HG03175 (cell line): ENCODE data around the gene NFKBIE.

Experiments
- ATAC-seq: cut with Tn5 transposase; IDR thresholded peaks from one replicate; pipeline ENCODE4 v1.9.1; 2021; ENCODE audit warnings: mild to moderate bottlenecking, moderate library complexity; ENCODE audit not compliant: unreplicated experiment

Gene NFKBIE

DNA sequence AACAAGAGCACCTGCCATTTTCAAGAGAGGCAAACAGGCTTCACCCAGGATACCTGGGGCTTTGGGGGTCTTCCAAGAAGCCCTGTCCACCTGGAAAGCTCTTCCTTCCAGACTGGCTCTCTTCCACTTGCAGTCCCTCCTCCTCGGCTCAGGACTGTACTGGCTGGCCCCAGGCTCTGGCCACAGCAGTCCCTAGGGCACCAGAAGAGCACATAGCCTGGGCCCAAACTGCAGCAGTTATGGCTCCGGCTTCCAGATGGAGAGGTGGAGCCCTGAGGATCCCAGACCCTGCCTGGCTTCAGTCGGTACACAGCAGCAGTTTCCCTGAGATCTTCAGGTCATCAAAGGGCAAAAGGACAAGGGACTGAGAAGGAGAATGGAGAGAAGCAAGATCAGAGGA is 6.4 kb downstream of the NFKBIE start:
- no peak for ATAC-seq

DNA sequence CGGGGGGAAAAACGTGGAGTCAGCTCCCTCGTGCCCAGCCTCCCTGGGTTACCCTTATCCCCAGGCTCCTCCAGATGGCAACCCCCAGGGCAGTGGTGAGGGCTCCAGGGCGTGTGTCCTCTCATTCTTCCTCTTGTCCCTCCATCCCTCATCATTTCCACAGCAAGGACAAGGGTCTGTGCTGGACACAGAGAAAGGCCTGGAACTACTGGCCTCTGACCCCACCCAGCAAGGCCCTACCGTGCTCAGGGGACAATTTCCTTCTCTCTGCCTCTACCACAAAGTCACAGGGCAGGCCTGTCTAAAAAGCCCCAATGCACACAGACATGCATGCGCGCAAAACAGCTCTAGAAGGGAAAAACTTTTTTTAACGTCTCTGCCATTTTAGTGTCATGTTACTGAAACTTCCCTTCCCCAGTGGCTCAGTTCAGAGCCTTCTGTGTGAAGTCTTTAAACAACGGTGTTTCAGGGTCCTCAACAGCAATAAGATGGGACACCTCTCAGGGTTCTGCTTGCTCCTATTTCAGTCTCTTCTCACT is 7.0 kb downstream of the NFKBIE start:
- ATAC-seq = no peak

DNA sequence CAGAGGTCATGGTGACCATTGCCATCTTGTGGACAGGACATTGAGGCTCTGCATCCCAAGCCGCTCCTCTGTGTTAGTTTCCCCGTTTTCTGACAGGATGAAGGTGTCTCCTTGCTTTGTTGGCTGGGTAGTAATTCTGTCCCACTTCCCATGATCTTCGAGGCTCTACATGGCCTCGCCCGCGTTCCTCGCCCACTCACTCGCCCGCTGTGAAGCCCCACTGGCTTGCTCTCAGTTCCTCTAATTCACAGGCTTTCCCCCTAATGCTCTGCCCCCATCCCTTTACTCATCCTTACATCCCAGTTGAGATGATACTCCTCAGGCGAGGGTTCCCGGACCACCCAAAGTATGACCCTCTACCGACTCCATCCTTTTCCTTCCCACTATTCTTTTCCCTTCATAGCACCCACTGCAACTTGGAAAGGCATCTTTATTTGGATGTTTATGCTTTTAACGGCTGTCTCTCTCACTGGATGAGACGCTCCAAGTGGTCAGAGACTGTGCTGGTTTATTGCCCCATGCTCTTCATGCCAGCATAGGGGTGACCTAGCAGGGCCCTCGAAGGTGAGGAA is 7.5 kb downstream of the NFKBIE start:
- ATAC-seq = peak; percentile 14

DNA sequence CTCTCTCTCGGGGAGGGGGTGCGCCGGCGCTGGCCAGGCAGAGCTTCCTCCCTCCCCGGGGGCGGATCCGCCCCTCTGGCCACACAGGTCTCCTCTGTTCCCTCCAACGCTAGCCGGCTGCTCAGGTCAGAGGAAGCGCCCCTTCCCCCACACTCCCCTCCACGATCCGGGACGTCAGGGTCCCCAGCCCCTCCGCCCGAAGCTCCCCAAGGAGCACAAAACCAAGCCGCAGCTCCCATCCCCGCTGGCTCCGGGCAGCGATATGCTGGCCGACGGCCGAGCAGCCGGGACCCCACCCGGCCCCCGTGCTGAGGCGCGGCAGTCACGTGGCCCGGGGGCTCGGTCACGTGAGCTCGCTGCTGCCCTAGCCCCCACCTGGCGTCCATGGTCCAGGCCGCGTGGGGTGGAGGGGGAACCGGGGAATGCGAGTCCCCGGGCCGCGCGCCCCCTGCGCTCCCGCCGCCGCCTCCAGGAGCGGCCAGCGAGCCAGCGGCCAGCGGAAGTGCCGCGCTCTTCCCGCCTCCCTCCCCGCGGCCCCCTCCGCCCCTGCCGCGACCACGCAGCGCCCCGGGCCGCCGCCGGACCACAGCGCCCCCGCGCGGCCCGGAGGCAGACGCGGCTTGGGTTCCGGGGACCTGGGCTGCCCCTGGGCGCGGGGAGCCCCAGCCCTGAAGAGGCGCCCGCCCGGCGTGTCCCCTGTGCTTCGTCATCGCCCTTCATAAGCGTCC is 8.2 kb downstream of the NFKBIE start, which contains the start of gene SLC35B2:
SLC35B2 (minus strand) TSS at position 504 of the 728 bp plus-strand sequence; CDS start at position 386, 118 bp downstream.
- peak; percentile 64 for ATAC-seq

DNA sequence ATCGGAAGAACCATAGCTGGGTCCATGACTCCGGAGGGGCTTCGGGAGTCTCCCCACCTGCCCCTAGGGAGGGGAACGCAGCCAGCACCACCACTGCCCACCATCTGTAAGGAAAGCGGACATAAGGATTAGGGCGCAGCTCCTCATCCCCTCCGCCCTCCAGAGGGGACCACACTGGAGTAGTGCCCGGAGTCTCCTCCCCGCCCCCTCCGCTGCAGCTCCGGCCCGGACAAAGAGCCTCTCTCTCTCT is 8.7 kb downstream of the NFKBIE start:
- ATAC-seq = no peak

DNA sequence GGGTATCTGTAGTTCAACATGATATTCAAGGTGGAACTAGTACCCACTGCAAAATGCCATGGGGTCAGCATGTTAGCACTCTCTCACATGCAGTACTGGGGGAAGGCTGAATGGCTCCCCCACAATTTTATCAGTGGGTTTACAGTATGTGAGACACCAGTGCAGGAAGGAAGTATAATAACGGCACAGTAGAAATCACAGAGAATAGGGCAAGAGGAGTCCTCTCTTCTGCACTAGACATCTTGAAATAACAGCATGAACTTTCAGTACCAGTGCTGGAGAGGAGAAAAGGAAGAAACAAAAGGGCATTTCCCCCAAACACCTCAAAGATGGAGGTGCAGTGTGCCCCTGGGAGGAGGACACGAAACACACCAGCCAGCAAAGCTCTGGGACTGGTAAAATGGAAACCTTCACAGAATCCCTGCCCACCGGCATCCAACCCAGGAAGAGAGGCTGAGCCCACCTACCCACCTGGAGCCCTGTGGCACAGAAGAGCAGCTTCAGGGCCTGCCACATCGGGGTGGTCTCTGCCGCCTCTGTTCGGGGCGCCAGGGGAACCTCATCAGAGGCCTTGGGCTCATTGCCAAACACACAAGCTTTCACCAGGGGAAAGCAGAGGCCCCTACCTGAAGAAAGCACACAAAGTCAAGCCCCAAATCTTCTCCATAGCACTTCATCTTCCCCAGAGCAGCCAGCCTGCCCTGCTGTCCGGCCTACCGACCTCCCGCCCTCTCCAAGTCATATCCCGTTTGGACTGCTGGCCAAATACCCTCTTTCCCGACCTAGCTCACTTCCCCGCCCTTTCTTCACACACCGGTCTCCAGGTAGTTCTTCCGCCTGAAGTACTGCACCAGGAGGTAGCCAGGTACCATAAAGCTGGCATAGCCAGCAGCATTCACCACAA is 9.2 kb downstream of the NFKBIE start:
- no peak for ATAC-seq

DNA sequence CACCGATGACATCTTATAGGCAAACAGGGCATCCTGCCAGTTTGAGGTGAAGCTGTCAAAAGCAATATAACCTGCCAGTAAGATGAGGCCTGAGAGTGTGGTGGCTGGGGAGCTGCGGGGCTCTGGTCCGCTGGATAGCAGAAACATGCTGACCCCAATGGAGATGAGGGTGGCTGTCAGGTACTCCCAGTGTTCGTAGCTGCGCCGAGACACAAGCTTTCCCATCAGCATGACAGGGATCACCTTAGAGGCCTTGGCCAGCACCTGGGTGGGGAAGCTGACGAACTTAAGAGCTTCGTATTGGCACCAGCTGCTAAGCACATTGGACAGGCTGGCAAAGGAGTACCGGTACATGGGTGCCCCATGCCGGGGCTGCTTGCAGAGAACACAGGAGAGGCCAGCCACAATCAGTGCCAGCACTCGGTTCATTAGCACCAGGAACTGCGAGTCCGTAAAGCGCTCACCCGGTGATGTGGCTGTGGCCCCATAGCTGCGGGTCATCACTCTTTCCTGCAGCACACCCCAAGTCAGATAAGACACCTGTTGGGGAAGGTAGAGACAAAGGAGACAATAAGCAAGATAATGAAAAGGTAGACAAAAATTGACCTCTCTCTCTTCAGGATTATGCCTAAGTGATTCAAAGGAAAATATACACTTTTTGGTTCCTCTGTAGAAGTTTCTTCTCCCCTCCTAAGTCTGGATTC is 10.1 kb downstream of the NFKBIE start:
- ATAC-seq = no peak

DNA sequence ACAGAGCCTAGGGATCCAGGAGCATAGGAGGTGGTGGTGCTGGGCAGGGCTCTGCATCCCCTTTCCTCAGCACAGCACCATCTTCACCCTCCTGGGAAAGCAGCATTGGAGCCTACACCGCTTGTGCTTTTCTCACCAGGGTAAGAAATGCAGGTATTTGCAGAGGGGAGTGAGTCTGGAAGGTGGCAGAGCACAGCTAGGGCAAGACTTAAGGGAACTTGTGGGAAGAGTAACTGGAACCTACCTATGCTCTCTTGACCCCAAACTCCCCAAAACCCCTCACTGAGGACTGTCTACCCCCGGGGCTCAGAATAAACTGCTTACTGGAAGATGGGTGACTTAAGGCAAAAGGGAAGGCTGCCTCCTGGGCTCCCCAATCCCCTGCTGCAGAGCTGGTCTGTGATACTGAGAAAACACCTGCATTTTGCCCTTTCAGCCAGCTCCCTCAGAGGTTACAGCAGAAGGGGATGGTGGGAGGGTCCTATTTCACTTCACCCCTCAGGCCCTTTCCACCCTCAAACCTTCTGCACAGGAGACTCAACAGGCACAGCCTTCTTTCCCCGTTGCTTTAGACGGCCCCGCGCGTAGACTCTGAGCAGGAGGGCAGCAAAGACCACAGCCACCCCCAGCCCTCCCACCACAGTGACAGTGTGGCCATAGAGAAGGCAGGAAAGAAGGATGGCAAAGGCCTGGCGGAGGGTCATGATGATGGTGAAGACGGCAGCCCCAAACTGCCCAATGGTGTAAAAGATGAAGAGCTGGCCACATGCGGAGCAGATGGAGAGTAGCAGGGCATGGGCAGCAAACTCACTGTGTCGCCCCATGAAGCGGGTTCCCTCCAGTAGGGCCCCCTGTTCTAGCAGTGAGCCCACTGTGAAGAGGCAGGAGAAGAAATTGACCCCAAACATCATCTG is 10.9 kb downstream of the NFKBIE start:
- no peak for ATAC-seq

DNA sequence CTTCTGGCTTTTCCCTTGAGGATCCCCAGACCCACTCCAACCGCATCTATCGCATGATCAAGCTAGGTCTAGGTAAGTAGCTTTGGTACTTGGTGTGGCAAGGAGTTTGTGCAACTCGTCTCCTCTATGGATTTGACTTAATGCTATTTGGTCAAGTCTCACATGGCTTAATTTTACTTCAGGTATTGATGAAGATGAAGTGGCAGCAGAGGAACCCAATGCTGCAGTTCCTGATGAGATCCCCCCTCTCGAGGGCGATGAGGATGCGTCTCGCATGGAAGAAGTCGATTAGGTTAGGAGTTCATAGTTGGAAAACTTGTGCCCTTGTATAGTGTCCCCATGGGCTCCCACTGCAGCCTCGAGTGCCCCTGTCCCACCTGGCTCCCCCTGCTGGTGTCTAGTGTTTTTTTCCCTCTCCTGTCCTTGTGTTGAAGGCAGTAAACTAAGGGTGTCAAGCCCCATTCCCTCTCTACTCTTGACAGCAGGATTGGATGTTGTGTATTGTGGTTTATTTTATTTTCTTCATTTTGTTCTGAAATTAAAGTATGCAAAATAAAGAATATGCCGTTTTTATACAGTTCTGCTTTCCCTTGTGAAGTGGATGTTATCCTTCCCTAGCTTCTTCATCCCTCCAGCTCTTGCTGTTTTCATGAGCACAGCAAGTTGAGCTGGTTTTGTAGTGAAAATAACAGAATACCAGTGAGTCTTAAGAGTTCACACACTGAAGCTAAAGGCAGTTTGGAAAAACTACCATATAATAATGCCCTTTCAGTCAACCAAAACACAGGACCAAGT is 11.8 kb downstream of the NFKBIE start:
- ATAC-seq = no peak

DNA sequence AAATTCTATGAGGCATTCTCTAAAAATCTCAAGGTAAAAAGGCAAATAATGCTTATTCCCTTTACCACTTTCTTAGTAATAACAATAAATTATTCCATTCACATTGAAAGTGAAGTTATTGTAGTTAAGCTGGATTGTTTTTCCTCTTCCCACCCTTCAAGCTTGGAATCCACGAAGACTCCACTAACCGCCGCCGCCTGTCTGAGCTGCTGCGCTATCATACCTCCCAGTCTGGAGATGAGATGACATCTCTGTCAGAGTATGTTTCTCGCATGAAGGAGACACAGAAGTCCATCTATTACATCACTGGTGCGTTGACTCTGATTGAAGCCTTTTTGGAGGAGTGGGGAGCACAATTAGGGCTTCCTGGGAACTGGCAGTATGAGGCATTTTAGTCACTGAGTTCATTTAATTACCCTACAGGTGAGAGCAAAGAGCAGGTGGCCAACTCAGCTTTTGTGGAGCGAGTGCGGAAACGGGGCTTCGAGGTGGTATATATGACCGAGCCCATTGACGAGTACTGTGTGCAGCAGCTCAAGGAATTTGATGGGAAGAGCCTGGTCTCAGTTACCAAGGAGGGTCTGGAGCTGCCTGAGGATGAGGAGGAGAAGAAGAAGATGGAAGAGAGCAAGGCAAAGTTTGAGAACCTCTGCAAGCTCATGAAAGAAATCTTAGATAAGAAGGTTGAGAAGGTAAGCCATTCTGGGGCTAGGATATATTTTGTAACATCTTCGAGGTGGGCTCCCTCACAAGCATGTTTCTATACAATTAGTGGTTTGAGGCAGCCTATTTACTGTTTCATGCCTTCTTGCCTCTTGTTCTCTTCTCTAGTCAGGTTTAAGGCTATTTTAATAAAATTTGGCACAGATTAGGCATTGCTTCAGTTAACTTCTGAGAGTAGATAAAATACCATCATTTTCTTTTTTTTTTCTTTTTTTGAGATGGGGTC is 13.5 kb downstream of the NFKBIE start:
- ATAC-seq = no peak

DNA sequence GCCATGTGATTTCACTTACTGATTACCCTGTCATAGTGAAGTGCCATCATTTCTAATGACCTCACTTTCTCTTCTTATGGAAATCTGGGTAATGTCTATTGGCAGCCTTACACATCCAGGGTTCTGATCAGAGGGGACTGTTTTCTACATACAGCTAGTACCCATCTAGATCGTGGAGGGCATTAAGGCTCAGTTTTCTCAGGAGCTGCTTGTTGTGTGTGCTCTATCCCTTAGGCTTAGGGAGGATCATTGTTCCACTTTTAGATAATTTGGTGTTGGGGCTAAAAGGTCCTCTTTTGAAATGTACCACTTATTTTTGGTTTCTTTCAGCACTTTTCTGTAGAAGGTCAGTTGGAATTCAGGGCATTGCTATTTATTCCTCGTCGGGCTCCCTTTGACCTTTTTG is 14.6 kb downstream of the NFKBIE start:
- no peak for ATAC-seq

DNA sequence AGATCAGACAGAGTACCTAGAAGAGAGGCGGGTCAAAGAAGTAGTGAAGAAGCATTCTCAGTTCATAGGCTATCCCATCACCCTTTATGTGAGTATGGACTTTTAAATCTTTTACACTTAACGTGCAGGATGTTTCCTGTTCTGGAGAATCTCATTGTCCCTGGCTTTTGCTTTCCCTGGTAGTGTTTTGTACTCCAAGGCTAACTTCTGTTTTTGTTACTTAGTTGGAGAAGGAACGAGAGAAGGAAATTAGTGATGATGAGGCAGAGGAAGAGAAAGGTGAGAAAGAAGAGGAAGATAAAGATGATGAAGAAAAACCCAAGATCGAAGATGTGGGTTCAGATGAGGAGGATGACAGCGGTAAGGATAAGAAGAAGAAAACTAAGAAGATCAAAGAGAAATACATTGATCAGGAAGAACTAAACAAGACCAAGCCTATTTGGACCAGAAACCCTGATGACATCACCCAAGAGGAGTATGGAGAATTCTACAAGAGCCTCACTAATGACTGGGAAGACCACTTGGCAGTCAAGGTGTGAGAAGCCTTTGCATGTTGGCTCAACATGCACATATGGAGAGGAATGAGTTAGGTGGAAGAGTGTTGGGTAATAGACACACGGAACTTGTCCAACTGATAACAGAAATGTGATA is 15.2 kb downstream of the NFKBIE start:
- ATAC-seq = no peak

DNA sequence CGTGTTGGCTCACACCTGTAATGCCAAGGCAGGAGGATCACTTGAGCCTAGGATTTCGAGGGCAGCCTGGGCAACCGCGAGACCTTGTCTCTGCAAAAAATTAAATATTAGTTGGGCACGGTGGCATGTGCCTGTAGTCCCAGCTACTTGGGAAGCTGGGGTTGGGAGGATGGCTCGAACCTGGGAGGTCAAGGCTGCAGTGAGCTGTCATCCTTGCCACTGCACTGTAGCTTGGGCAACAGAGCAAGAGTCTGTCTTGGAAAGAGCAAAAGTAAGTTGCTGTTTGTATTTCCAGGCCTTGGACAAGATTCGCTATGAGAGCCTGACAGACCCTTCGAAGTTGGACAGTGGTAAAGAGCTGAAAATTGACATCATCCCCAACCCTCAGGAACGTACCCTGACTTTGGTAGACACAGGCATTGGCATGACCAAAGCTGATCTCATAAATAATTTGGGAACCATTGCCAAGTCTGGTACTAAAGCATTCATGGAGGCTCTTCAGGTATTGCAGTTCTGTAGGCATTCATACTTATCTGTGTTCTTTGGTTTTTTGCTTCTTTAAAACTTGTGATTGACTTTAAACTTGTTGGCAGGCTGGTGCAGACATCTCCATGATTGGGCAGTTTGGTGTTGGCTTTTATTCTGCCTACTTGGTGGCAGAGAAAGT is 16.1 kb downstream of the NFKBIE start:
- ATAC-seq = no peak

DNA sequence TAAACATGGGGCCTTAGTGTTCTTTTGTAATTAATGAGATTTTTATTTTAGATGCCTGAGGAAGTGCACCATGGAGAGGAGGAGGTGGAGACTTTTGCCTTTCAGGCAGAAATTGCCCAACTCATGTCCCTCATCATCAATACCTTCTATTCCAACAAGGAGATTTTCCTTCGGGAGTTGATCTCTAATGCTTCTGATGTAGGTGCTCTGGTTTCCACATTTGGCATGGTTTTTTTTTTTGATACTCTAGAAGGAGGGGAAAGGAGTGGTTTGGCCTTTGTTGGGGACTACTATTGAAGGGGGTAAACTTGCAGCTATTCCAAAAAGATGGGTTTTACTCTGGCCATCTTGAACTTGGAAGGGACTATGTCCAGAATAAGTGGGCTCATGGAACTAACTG is 16.8 kb downstream of the NFKBIE start:
- ATAC-seq = no peak

DNA sequence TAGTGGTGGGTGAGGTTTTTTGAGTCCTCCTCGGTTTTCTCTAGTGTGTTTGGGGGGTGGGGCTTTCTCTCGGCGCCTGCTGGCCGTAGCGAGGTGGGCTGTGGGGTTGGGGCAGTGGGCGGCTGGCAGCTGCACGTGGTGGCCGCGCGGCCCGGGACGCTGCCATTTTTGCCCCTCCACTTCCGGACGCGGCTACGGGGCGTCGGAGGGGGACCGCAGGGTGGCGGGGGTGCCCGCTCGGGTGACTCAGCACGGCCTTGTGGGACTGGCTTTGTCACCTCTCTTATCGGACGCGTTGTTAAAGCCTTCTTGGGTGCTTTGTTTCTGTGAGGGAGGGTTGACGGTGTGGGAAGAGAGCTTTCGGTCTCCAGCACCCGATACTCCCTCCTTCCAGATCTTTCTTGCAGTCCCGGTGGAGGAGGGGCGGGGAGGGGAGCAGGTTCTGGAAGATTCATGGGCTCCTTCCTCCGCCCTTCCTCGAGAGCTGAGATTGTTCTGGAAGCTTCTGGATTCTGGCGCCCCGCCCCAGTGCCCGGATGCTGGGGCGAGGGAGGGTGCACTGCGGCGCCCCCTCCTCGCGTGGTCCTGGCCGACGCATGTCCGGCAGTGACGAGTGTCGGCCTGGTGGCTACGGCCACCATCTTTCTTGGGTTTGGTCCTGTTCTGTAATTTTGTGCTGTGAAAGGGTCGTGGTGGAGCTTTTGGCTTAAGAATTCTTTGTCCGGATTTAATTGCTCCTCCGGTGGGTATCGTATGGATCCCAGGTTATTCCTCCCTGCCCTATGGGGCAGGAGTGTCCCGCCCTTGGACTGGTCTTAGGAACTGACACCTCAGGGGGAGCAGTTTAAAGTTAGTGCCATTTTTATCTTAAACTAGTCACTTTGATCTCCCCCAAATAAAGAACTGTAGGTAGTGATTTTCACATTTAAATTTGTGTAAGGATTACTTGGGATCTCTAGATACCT is 17.7 kb downstream of the NFKBIE start:
- ATAC-seq = peak; percentile 36
